Fibroblast of lung (primary cell): ENCODE measurements around the gene LXN. TPM values are rescaled to one million over a fixed set of nuclear protein-coding genes. Genes with fewer than 3 reads are reported as not detected.

Experiments
- DNase-seq, 2 donors: peaks; one replicate each; pipeline versions ENCODE4 v3.0.0 to v3.0.0-alpha.2; 2010; ENCODE audit warnings: low read depth in 2 of 2
- H2AFZ ChIP-seq: 2 replicates; pipeline ENCODE4 v1.5.1; 2012; ENCODE audit warnings: low read length, control low read depth, inconsistent platforms
- H3K27ac ChIP-seq: 2 replicates; pipeline ENCODE4 v1.5.1; 2011; ENCODE audit warnings: low read length, control low read depth; ENCODE audit not compliant: insufficient read depth
- H3K27me3 ChIP-seq: 2 replicates; pipeline ENCODE4 v1.5.1; 2011; ENCODE audit warnings: mild to moderate bottlenecking, low read length; ENCODE audit not compliant: control insufficient read depth, insufficient read depth
- H3K36me3 ChIP-seq: 2 replicates; pipeline ENCODE4 v1.5.1; 2011; ENCODE audit warnings: low read length; ENCODE audit not compliant: control insufficient read depth, insufficient read depth
- H3K4me1 ChIP-seq: 2 replicates; pipeline ENCODE4 v1.5.1; 2011; ENCODE audit warnings: low read length; ENCODE audit not compliant: control insufficient read depth, insufficient read depth; ENCODE audit errors: extremely low read depth
- H3K4me2 ChIP-seq: 2 replicates; pipeline ENCODE4 v1.5.1; 2011; ENCODE audit warnings: low read length, control low read depth; ENCODE audit not compliant: insufficient read depth; ENCODE audit errors: extremely low read depth
- H3K4me3 ChIP-seq, 4 experiments: fragments of 200-600 bp in 1 of 4; sonication (generic) in 1 of 4; replicated peaks in 1 of 4; 2 replicates each; pipeline ENCODE4 v1.5.1; 2011 to 2016; ENCODE audit warnings: low read length in 4 of 4, low read depth in 3 of 4, mild to moderate bottlenecking in 3 of 4, control low read depth in 2 of 4, inconsistent platforms in 1 of 4, mixed read lengths in 1 of 4; ENCODE audit not compliant: insufficient read depth in 1 of 4; ENCODE audit errors: control extremely low read depth in 1 of 4
- H3K79me2 ChIP-seq: 2 replicates; pipeline ENCODE4 v1.5.1; 2012; ENCODE audit warnings: mild to moderate bottlenecking, low read length, inconsistent platforms; ENCODE audit not compliant: control insufficient read depth, insufficient read depth
- H3K9ac ChIP-seq: 2 replicates; pipeline ENCODE4 v1.5.1; 2011; ENCODE audit warnings: mild to moderate bottlenecking, low read length, control low read depth; ENCODE audit not compliant: insufficient read depth
- H3K9me3 ChIP-seq: 2 replicates; pipeline ENCODE4 v1.5.1; 2012; ENCODE audit warnings: low read depth, low read length; ENCODE audit not compliant: control insufficient read depth, insufficient read depth
- H4K20me1 ChIP-seq: 2 replicates; pipeline ENCODE4 v1.5.1; 2011; ENCODE audit warnings: low read length; ENCODE audit not compliant: control insufficient read depth, insufficient read depth; ENCODE audit errors: extremely low read depth
- CTCF ChIP-seq, 2 donors: IDR thresholded peaks in 1 of 2; conservative IDR thresholded peaks in 1 of 2; 1 replicate in 1 of 2; 2 replicates in 1 of 2; pipeline ENCODE4 v1.5.1; 2011 to 2012; ENCODE audit warnings: low read length in 2 of 2, control low read depth in 1 of 2, inconsistent platforms in 1 of 2, low read depth in 1 of 2, mild to moderate bottlenecking in 1 of 2
- EZH2 ChIP-seq: IDR thresholded peaks from 2 replicates; pipeline ENCODE4 v1.5.1; 2012; ENCODE audit warnings: low read length, control low read depth, mild to moderate bottlenecking; ENCODE audit errors: missing control alignments
- polyA plus RNA-seq, 2 donors: library from polyadenylated mRNA; depleted of rRNA in 1 of 2; stranded (reverse) in 1 of 2; unstranded in 1 of 2; fragments of >200 nt; gene quantifications; 2 replicates each; pipeline ENCODE4 v1.2.1, GENCODE V29; 2011 to 2012; ENCODE audit warnings: missing spikeins in 1 of 2
- total RNA-seq: library from RNA; depleted of rRNA; stranded (reverse); fragments of >200 nt; gene quantifications from 2 replicates; pipeline ENCODE4 v1.2.1, GENCODE V29; 2014

Gene LXN
- total and polyA plus RNA-seq, 2 donors (not counting 1 experiment from before 2014, with no cell fraction given), result 162 to 168 TPM

GRCh38 chr3:158658889-158659288 is 13.6 kb downstream of the LXN start:
- TF ChIP-seq CTCF (conservative IDR thresholded peaks at IDR 0.05 in 1 of 2, IDR thresholded peaks at IDR 0.05 in 1 of 2; ENCODE audit: low read depth in 1 of 2, low read length in 2 of 2) (no peak), EZH2 (no peak)
- no peak overlapping the region for H3K9ac ChIP-seq
- H3K4me3 ChIP-seq, result no peak overlapping the region
- peaks cover 2% of the 10 kb centered on the region for H3K4me1 ChIP-seq
- H3K4me2 ChIP-seq, result no peak overlapping the region
- no peaks in the 10 kb centered on the region for H3K27me3 ChIP-seq
- H3K27ac ChIP-seq, result no peak overlapping the region
- DNase-seq, result no peak
- no peak overlapping the region for H2AFZ ChIP-seq
- H3K79me2 ChIP-seq, result no peaks in the 10 kb centered on the region
- no peaks in the 10 kb centered on the region for H4K20me1 ChIP-seq
- no peaks in the 10 kb centered on the region for H3K9me3 ChIP-seq
- H3K36me3 ChIP-seq, result peaks cover 5% of the 10 kb centered on the region

- TF ChIP-seq CTCF (conservative IDR thresholded peaks at IDR 0.05 in 1 of 2, IDR thresholded peaks at IDR 0.05 in 1 of 2; ENCODE audit: low read depth in 1 of 2, low read length in 2 of 2) (no peak), EZH2 (no peak)
- H3K4me1 ChIP-seq, result no peaks in the 10 kb centered on the region
- peaks cover 5% of the 10 kb centered on the region for H3K36me3 ChIP-seq
- no peaks in the 10 kb centered on the region for H3K79me2 ChIP-seq
- H3K4me3 ChIP-seq, result no peak overlapping the region
- no peak overlapping the region for H3K27ac ChIP-seq
- no peak overlapping the region for H3K4me2 ChIP-seq
- H3K27me3 ChIP-seq, result no peaks in the 10 kb centered on the region
- no peaks in the 10 kb centered on the region for H4K20me1 ChIP-seq
- H3K9me3 ChIP-seq, result no peaks in the 10 kb centered on the region
- H2AFZ ChIP-seq, result no peak overlapping the region
- H3K9ac ChIP-seq, result no peak overlapping the region
- no peak for DNase-seq
These were observed 20.0 kb downstream of the LXN start for GRCh38 chr3:158652463-158652862.

- Histone ChIP-seq H3K4me2 (no peak overlapping the region), H4K20me1 (no peaks in the 10 kb centered on the region), H3K27ac (no peak overlapping the region), H3K4me3 (no peak overlapping the region), H3K9ac (no peak overlapping the region), H3K9me3 (no peaks in the 10 kb centered on the region), H3K36me3 (peaks cover 5% of the 10 kb centered on the region), H3K4me1 (no peaks in the 10 kb centered on the region), H2AFZ (no peak overlapping the region), H3K27me3 (no peaks in the 10 kb centered on the region), H3K79me2 (peaks cover 5% of the 10 kb centered on the region)
- no peak for TF ChIP-seq EZH2
- no peak for TF ChIP-seq CTCF (conservative IDR thresholded peaks at IDR 0.05 in 1 of 2, IDR thresholded peaks at IDR 0.05 in 1 of 2; ENCODE audit: low read depth in 1 of 2, low read length in 2 of 2)
- DNase-seq, result no peak
These were observed 21.3 kb downstream of the LXN start for GRCh38 chr3:158651192-158651591.
